Measurements from ENCODE around the gene SHISAL2B. TPM values are rescaled to one million over a fixed set of nuclear protein-coding genes. Genes with fewer than 3 reads are reported as not detected.

The SHISAL2B gene
- total and polyA plus RNA-seq, 11 donors = not detected

- ATAC-seq = no peak
- 96 to 99% (median 98%) methylated on average over 2 of the region's 2 CpGs for WGBS, 4 donors
- H3K27me3 ChIP-seq = no peaks in the 10 kb centered on the region
These were observed 63.8 kb downstream of the SHISAL2B start for GRCh38 chr5:64754066-64754465.

DNA sequence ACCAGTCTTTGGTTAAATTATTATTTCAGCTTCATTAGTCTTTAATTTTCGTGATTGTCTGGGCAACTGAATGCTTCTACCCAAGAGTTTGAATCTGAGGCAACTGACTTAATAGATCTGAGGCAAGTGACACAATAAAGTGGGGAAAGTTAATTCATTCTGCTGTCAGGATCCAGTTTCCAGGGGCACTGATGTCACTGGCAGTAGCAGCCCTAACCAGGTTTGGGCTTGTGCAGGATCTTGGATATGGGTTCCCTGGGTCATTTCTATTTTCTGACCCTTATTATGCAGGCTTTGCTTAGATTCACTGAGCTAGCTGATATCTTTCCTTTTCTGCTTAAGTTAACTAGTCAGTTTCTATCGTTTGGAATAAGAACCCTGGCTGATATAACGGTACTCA is 68.6 kb downstream of the SHISAL2B start:
- no peak for TF ChIP-seq POLR2A (IDR thresholded peaks at IDR 0.05)
- TF ChIP-seq, protein P1, sequence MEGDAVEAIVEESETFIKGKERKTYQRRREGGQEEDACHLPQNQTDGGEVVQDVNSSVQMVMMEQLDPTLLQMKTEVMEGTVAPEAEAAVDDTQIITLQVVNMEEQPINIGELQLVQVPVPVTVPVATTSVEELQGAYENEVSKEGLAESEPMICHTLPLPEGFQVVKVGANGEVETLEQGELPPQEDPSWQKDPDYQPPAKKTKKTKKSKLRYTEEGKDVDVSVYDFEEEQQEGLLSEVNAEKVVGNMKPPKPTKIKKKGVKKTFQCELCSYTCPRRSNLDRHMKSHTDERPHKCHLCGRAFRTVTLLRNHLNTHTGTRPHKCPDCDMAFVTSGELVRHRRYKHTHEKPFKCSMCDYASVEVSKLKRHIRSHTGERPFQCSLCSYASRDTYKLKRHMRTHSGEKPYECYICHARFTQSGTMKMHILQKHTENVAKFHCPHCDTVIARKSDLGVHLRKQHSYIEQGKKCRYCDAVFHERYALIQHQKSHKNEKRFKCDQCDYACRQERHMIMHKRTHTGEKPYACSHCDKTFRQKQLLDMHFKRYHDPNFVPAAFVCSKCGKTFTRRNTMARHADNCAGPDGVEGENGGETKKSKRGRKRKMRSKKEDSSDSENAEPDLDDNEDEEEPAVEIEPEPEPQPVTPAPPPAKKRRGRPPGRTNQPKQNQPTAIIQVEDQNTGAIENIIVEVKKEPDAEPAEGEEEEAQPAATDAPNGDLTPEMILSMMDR (IDR thresholded peaks at IDR 0.05) = no peak
- Histone ChIP-seq H3K4me3 (no peak overlapping the region), H3K27ac (no peak overlapping the region), H3K9me3 (no peaks in the 10 kb centered on the region), H3K27me3 (no peaks in the 10 kb centered on the region), H3K4me1 (peaks cover 0 to 24% (median 12%) of the 10 kb centered on the region in 12 donors), H3K36me3 (peaks cover 0 to 24% (median 13%) of the 10 kb centered on the region in 9 donors)
- WGBS, 4 donors = 79 to 89% (median 82%) methylated on average over 3 of the region's 3 CpGs
- intact Hi-C loops (cut with DNase I) = no loop called here
- ATAC-seq = no peak
- no peak for DNase-seq

More at GRCh38 chr5:64754066-64754465, 63.8 kb downstream of the SHISAL2B start:
- H3K36me3 ChIP-seq = peaks cover 0 to 28% (median 16%) of the 10 kb centered on the region in 9 donors
- intact Hi-C loops (cut with DNase I) = no loop called here
- no peak for DNase-seq
- peaks cover 0 to 5% (median under 1%) of the 10 kb centered on the region in 12 donors for H3K4me1 ChIP-seq
- no peak overlapping the region for H3K27ac ChIP-seq
- H3K9me3 ChIP-seq = no peaks in the 10 kb centered on the region
- TF ChIP-seq POLR2A (IDR thresholded peaks at IDR 0.05) = no peak
- TF ChIP-seq, protein P1 (IDR thresholded peaks at IDR 0.05) = no peak
- no peak overlapping the region for H3K4me3 ChIP-seq

DNA sequence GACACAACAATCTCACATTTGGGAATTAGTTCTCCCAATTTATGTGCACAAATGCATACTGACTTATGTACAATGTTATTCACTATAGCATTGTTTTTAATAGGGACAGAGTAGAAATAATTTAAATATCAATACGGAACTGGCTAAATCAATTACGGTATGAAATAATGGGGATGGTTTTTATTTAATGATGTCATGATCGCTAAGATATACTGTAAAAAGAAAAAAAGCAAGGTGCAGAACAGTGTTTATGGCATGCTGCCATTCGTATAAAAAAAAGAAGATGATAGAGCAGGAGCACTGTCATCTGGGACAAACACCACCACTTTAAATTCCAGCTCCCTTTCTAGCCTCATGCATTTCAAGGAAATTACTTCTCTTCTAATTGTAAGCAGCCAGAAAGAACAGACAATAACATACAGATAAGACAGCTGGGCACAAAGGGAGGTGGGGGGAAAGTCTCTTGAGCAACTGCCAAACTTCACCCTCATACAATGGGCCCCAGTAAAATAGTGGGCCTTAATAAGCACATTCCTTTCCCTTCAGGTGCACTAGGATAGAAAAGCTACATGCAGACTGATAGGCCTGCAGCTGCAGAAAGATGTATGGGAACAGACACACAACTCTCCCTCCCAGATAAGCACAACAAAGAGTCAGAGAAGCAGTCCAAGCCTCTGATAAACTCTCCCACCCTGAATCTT is 69.8 kb downstream of the SHISAL2B start:
- 62 to 73% (median 70%) methylated on average over 4 of the region's 4 CpGs for WGBS, 4 donors
- ATAC-seq (no peak), DNase-seq (no peak)
- H3K4me3 ChIP-seq = no peak overlapping the region
- intact Hi-C loops (cut with DNase I) = no loop called here
- H3K9me3 ChIP-seq = no peaks in the 10 kb centered on the region
- peaks cover 0 to 30% (median 13%) of the 10 kb centered on the region in 12 donors for H3K4me1 ChIP-seq
- no peak for TF ChIP-seq POLR2A (IDR thresholded peaks at IDR 0.05)
- TF ChIP-seq, protein P1 (IDR thresholded peaks at IDR 0.05) = no peak
- no peak overlapping the region for H3K27ac ChIP-seq
- peaks cover 0 to 30% (median 10%) of the 10 kb centered on the region in 9 donors for H3K36me3 ChIP-seq
- no peaks in the 10 kb centered on the region for H3K27me3 ChIP-seq

DNA sequence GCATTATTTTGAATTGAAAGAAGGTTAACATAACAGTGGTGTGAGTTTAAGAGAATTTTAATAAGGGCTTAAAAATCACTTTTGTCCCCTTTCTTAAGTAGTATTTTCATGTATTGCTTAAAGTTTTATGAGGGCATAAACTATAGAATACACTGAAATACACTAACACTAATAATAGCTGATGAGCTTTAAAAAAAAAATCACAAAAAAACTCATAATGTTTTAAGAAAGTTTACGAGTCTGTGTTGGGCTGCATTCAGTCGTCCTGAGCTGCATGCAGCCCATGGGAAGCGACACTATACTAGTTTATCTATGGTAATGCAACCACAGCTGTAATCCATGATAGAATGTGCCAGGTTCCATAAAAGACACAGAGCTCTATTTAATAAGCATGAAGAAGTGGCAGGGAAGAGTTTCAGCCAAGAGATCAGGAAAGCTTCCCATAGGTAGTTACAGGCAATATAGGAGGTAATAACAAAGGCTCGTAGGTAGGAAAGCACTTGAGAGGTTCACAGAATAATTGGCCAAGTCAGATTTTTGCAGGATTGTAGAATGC is 73.7 kb downstream of the SHISAL2B start:
- H3K4me1 ChIP-seq = peaks cover 3 to 51% (median 36%) of the 10 kb centered on the region in 12 donors
- H3K9me3 ChIP-seq = no peaks in the 10 kb centered on the region
- no peak for ATAC-seq
- TF ChIP-seq POLR2A (IDR thresholded peaks at IDR 0.05) = no peak
- TF ChIP-seq, protein P1 (IDR thresholded peaks at IDR 0.05) = no peak
- no peak for DNase-seq
- H3K27ac ChIP-seq = no peak overlapping the region
- no peak overlapping the region for H3K4me3 ChIP-seq
- 60 to 64% (median 62%) methylated on average over 4 of the region's 4 CpGs for WGBS, 4 donors
- H3K27me3 ChIP-seq = no peaks in the 10 kb centered on the region
- intact Hi-C loops (cut with DNase I) = no loop called here
- H3K36me3 ChIP-seq = peaks cover 0 to 31% (median 10%) of the 10 kb centered on the region in 9 donors
